Esophagus muscularis mucosa (tissue), 3 donors: ENCODE data around the gene PARN.

Experiments used
- CTCF ChIP-seq, 3 experiments: fragments of 200-600 bp in 2 of 3; fragments of 450-650 bp in 1 of 3; sonication (generic) in 2 of 3; IDR thresholded peaks; one replicate each; pipeline ENCODE4 v1.5.1; 2017 to 2019; ENCODE audit warnings: antibody characterized with exemption in 3 of 3, mild to moderate bottlenecking in 2 of 3, moderate library complexity in 1 of 3
- EP300 ChIP-seq: sonication (generic); formaldehyde crosslinking; IDR thresholded peaks from one replicate; pipeline ENCODE4 v1.6.1; 2017; ENCODE audit warnings: antibody characterized with exemption

- TF ChIP-seq CTCF (IDR thresholded peaks at IDR 0.05) (no peak), EP300 (no peak)
These were observed 91.5 kb downstream of the PARN start for GRCh38 chr16:14538604-14539003.
